OCI-LY7 (cell line): ENCODE results near the gene TMEM150C. TPM values are rescaled to one million over a fixed set of nuclear protein-coding genes. Genes with fewer than 3 reads are reported as not detected.

Source experiments
- BruUV-seq: library from RNA; stranded (reverse); fragments of 400-500 nt; replicated peaks from 2 replicates; lab custom pipeline; 2021; lab: Mats Ljungman, UMichigan
- CTCF ChIA-PET: fragments of 300-600 bp; sonication (Branson Sonifier 250); formaldehyde crosslinking; loops from one replicate; lab custom pipeline; 2022; ENCODE audit warnings: antibody characterized with exemption; ENCODE audit not compliant: unreplicated experiment; lab: Charles Lee
- POLR2A ChIA-PET: fragments of 300-600 bp; sonication (Branson Sonifier 250); formaldehyde crosslinking; loops from one replicate; lab custom pipeline; 2022; ENCODE audit warnings: antibody characterized with exemption; lab: Charles Lee
- DNase-seq: peaks from one replicate; pipeline ENCODE4 v3.0.0-alpha.2; 2015; ENCODE audit warnings: low spot score
- H2AFZ ChIP-seq: fragments of 200-600 bp; sonication (generic), shearing (Covaris generic); 2 replicates; pipeline ENCODE4 v1.6.1; 2014; ENCODE audit warnings: mild to moderate bottlenecking, antibody characterized with exemption, low read length, moderate library complexity
- H3K27ac ChIP-seq: fragments of 200-600 bp; sonication (generic); 2 replicates; pipeline ENCODE4 v1.5.1; 2014; ENCODE audit warnings: mixed run types, low read depth, mild to moderate bottlenecking, moderate library complexity, low read length, inconsistent platforms; ENCODE audit not compliant: poor library complexity, severe bottlenecking
- H3K36me3 ChIP-seq: fragments of 200-600 bp; sonication (generic); 2 replicates; pipeline ENCODE4 v1.6.1; 2014; ENCODE audit warnings: mild to moderate bottlenecking, antibody characterized with exemption, low read length, moderate library complexity, mixed read lengths; ENCODE audit not compliant: insufficient read depth
- H3K4me1 ChIP-seq: fragments of 200-600 bp; sonication (generic); 2 replicates; pipeline ENCODE4 v1.5.1; 2014; ENCODE audit warnings: mild to moderate bottlenecking, low read length; ENCODE audit not compliant: insufficient read depth, poor library complexity, severe bottlenecking
- H3K4me2 ChIP-seq: fragments of 200-600 bp; sonication (generic); 2 replicates; pipeline ENCODE4 v1.6.1; 2014; ENCODE audit warnings: mild to moderate bottlenecking, low read length
- H3K4me3 ChIP-seq: fragments of 200-600 bp; sonication (generic); 2 replicates; pipeline ENCODE4 v1.5.1; 2014; ENCODE audit warnings: mild to moderate bottlenecking, low read depth, low read length; ENCODE audit not compliant: poor library complexity, severe bottlenecking
- H3K79me2 ChIP-seq: fragments of 200-600 bp; sonication (generic); 2 replicates; pipeline ENCODE4 v1.6.1; 2016; ENCODE audit warnings: low read depth, mild to moderate bottlenecking, low read length, moderate library complexity, mixed read lengths; ENCODE audit not compliant: insufficient read depth
- H3K9me2 ChIP-seq: fragments of 200-600 bp; sonication (generic); 2 replicates; pipeline ENCODE4 v1.6.1; 2016; ENCODE audit warnings: mild to moderate bottlenecking, low read length, mixed read lengths; ENCODE audit not compliant: insufficient read depth
- H3K9me3 ChIP-seq: fragments of 200-600 bp; sonication (generic); 2 replicates; pipeline ENCODE4 v1.6.1; 2014; ENCODE audit warnings: mild to moderate bottlenecking, mixed run types, low read length, mixed read lengths
- H4K20me1 ChIP-seq: fragments of 200-600 bp; sonication (generic); 2 replicates; pipeline ENCODE4 v1.6.1; 2014; ENCODE audit warnings: mild to moderate bottlenecking, antibody characterized with exemption, low read length, moderate library complexity, mixed read lengths; ENCODE audit not compliant: insufficient read depth
- EZH2phosphoT487 ChIP-seq: fragments of 200-600 bp; sonication (generic); IDR thresholded peaks from 2 replicates; pipeline ENCODE4 v1.6.1; 2018; ENCODE audit warnings: low read depth, borderline replicate concordance, mild to moderate bottlenecking, mixed run types, antibody characterized with exemption, low read length, moderate library complexity, mixed read lengths
- intact Hi-C: fragments of 100-400 bp; cut with micrococcal nuclease; formaldehyde crosslinking; loops from one replicate; pipeline ENCODE4 v1.10.0; 2022; ENCODE audit not compliant: unreplicated experiment
- total RNA-seq, 2 experiments: library from RNA; depleted of rRNA in 1 of 2; stranded (reverse); fragments of >200 nt in 1 of 2; shearing (Covaris generic) in 1 of 2; gene quantifications; 2 replicates each; pipeline ENCODE4 v1.2.3, GENCODE V29; 2014 to 2022
- TF ChIP-seq, protein P1 (sequence below): fragments of 200-600 bp; sonication (generic); conservative IDR thresholded peaks from 2 replicates; pipeline ENCODE4 v1.5.1; 2014; ENCODE audit warnings: mild to moderate bottlenecking, antibody characterized with exemption, low read length, moderate library complexity, mixed read lengths

Gene TMEM150C
- total RNA-seq, 2 experiments from 2014 or later: not detected

DNA sequence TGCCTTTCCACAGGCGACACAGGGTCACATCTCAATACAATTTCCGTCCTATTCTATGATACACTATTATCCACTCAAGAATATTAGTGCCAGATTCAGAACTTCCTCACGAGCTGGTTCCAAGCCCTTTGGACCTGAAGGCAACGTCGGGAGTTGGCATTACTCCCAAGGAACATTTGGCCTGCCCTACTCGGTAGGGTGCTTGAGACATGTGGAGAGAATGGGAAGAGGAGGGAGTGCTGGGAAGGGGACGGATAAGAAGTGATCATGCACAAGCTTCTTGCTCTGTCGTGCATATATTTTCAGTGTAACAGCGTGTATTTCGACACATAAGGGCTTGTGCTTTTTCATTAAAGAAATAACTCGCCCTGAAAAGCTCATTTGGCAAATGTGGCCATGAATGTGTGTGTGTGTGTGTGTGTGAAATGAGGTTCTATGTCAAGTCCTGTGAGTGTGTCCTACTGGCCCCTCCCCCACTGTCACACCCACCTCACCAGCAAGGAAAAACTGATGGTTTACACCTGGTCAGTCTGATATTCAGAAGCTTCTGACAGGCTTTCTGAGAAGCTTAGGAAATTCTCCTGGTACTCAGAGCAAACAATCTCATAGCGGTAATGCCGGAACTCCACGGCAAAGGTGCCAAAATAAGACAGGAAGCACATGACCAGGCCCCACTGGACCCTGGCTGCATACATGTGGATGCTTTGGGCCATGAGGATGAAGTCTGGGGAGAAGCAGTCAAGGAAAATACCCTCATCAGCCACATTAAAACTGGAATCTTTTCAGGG lies 76.6 kb downstream of the TMEM150C start:
- H3K79me2 ChIP-seq: no peaks in the 10 kb centered on the region
- no peaks in the 10 kb centered on the region for H3K36me3 ChIP-seq
- no peak overlapping the region for H3K4me3 ChIP-seq
- DNase-seq: no peak
- ChIA-PET CTCF (no interaction called here), POLR2A (interaction anchor here (0.6 to 0.7 kb wide), 2 partner anchors 18 to 1760 kb away, joined by 3 to 4 read pairs; no protein-coding TSS in a partner anchor)
- no peaks in the 10 kb centered on the region for H3K9me3 ChIP-seq
- no peak overlapping the region for H3K27ac ChIP-seq
- no peaks in the 10 kb centered on the region for H3K9me2 ChIP-seq
- no peak for TF ChIP-seq EZH2phosphoT487
- TF ChIP-seq, protein P1, sequence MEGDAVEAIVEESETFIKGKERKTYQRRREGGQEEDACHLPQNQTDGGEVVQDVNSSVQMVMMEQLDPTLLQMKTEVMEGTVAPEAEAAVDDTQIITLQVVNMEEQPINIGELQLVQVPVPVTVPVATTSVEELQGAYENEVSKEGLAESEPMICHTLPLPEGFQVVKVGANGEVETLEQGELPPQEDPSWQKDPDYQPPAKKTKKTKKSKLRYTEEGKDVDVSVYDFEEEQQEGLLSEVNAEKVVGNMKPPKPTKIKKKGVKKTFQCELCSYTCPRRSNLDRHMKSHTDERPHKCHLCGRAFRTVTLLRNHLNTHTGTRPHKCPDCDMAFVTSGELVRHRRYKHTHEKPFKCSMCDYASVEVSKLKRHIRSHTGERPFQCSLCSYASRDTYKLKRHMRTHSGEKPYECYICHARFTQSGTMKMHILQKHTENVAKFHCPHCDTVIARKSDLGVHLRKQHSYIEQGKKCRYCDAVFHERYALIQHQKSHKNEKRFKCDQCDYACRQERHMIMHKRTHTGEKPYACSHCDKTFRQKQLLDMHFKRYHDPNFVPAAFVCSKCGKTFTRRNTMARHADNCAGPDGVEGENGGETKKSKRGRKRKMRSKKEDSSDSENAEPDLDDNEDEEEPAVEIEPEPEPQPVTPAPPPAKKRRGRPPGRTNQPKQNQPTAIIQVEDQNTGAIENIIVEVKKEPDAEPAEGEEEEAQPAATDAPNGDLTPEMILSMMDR: no peak
- H4K20me1 ChIP-seq: no peaks in the 10 kb centered on the region
- no peaks in the 10 kb centered on the region for H3K4me1 ChIP-seq
- H3K4me2 ChIP-seq: no peak overlapping the region
- intact Hi-C loops: no loop called here
- BruUV-seq: no TSS peak
- H2AFZ ChIP-seq: no peak overlapping the region

DNA sequence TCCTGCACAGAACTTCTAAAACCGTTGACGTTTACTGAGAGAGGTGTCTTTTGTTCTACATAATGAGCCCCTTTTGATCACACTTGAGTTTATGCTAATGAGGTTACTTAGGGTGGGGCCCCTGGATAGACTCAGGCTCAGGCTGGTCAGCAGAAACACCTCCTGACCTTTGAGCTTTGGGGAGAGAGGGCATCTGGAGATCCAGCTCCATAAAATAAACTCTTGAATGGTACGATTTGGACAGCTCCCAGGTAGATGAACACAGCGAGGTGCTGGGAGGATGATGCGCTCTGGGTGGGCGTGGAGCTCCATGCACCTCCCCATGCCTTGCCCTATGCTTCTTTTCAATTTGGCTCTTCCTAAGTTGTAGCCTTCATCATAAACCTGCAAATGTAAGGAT lies 79.4 kb downstream of the TMEM150C start:
- no peaks in the 10 kb centered on the region; the same call in 1 of the 2 replicates for H3K36me3 ChIP-seq
- H3K9me3 ChIP-seq: no peaks in the 10 kb centered on the region
- H3K4me1 ChIP-seq: no peaks in the 10 kb centered on the region
- H3K79me2 ChIP-seq: no peaks in the 10 kb centered on the region
- DNase-seq: no peak
- no peak overlapping the region for H3K4me2 ChIP-seq
- ChIA-PET POLR2A (interaction anchor here (0.6 to 0.7 kb wide), 2 partner anchors 426 to 1753 kb away, joined by 6 to 7 read pairs; no protein-coding TSS in a partner anchor), CTCF (no interaction called here)
- H4K20me1 ChIP-seq: no peaks in the 10 kb centered on the region
- H3K27ac ChIP-seq: no peak overlapping the region
- no TSS peak for BruUV-seq
- H2AFZ ChIP-seq: no peak overlapping the region
- intact Hi-C loops: no loop called here
- no peaks in the 10 kb centered on the region for H3K9me2 ChIP-seq
- no peak overlapping the region for H3K4me3 ChIP-seq
- TF ChIP-seq, protein P1: no peak
- TF ChIP-seq EZH2phosphoT487: no peak

DNA sequence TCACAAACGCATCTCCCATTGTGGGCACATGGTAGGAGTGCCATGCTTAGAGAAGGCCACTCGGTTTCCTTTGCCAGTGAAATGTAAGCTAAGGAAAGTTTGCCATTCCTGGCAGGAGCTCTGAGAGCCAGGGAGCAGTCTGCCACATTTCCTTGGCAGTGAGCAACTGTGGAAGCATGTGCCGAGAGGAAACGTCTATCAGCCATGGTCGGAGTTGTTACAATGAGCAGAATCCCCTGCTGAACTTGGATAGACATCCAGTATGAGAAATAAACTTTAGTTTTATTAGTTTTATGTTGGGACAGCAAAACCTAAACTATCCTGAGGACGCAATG lies 80.3 kb downstream of the TMEM150C start:
- Histone ChIP-seq H2AFZ (no peak overlapping the region), H3K79me2 (no peaks in the 10 kb centered on the region), H3K4me1 (no peaks in the 10 kb centered on the region), H3K36me3 (no peaks in the 10 kb centered on the region; the same call in 1 of the 2 replicates), H3K9me2 (no peaks in the 10 kb centered on the region), H4K20me1 (no peaks in the 10 kb centered on the region), H3K9me3 (no peaks in the 10 kb centered on the region), H3K27ac (no peak overlapping the region), H3K4me2 (no peak overlapping the region), H3K4me3 (no peak overlapping the region)
- DNase-seq: no peak
- ChIA-PET POLR2A (no interaction called here), CTCF (no interaction called here)
- BruUV-seq: no TSS peak
- TF ChIP-seq EZH2phosphoT487: no peak
- TF ChIP-seq, protein P1: no peak
- intact Hi-C loops: no loop called here
